ENCODE data around the gene ALKBH1.

ALKBH1 gene

DNA sequence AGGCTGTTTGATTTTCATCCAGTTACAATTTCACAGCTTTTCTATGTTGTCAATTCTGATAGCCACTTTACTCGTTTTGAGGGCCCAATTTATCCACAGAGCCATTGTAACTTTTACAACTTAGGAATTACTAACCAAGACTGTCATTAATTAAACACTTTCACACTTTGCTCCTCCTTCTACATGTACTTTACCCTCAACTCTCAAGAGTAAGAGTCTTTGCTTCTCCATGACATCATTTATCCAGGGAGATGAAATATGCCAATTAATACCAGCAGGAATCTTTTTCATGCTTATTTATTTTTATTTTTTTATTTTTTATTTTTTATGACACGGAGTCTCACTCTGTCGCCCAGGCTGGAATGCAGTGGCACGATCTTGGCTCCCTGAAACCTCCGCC lies 13.6 kb upstream of the ALKBH1 start:
- no peak for TF ChIP-seq EGR1 (IDR thresholded peaks at IDR 0.05)
- no peak for TF ChIP-seq EP300 (IDR thresholded peaks at IDR 0.05; ENCODE audit: borderline replicate concordance)
- TF ChIP-seq NFIC (IDR thresholded peaks at IDR 0.05) = no peak
- TF ChIP-seq TEAD4 (IDR thresholded peaks at IDR 0.05) = no peak
- TF ChIP-seq YY1 (IDR thresholded peaks at IDR 0.05; ENCODE audit: low read depth) = no peak
- TF ChIP-seq ZBTB7A (IDR thresholded peaks at IDR 0.05; ENCODE audit: low read depth) = no peak
- no peak for TF ChIP-seq TCF12 (IDR thresholded peaks at IDR 0.05; ENCODE audit: low read depth)
- no peak for TF ChIP-seq TAF1 (IDR thresholded peaks at IDR 0.05; ENCODE audit: low read depth)
- no peak for TF ChIP-seq USF1 (IDR thresholded peaks at IDR 0.05)
- TF ChIP-seq FOXM1 (IDR thresholded peaks at IDR 0.05; ENCODE audit: borderline replicate concordance, low read depth) = no peak
- no peak for TF ChIP-seq CREB1 (IDR thresholded peaks at IDR 0.05; ENCODE audit: low read depth)
- no peak for TF ChIP-seq MAX (IDR thresholded peaks at IDR 0.05)
- no peak for TF ChIP-seq REST (IDR thresholded peaks at IDR 0.05; ENCODE audit: low read depth)
- TF ChIP-seq CEBPB (IDR thresholded peaks at IDR 0.05) = no peak
- TF ChIP-seq RAD21 (IDR thresholded peaks at IDR 0.05; ENCODE audit: low read depth) = no peak

- TF ChIP-seq EP300 (IDR thresholded peaks at IDR 0.05; ENCODE audit: borderline replicate concordance) (no peak), TEAD4 (IDR thresholded peaks at IDR 0.05) (no peak), REST (IDR thresholded peaks at IDR 0.05; ENCODE audit: low read depth) (no peak), YY1 (IDR thresholded peaks at IDR 0.05; ENCODE audit: low read depth) (no peak), ZBTB7A (IDR thresholded peaks at IDR 0.05; ENCODE audit: low read depth) (no peak), TCF12 (IDR thresholded peaks at IDR 0.05; ENCODE audit: low read depth) (no peak), RAD21 (IDR thresholded peaks at IDR 0.05; ENCODE audit: low read depth) (no peak), TAF1 (IDR thresholded peaks at IDR 0.05; ENCODE audit: low read depth) (no peak), EGR1 (IDR thresholded peaks at IDR 0.05) (no peak), MAX (IDR thresholded peaks at IDR 0.05) (no peak), CREB1 (IDR thresholded peaks at IDR 0.05; ENCODE audit: low read depth) (no peak)
Observed at GRCh38 chr14:77717608-77718305, 9.9 kb upstream of the ALKBH1 start.

GRCh38 chr14:77714926-77715325 lies 7.1 kb upstream of the ALKBH1 start:
- no peak for TF ChIP-seq ZBTB7A (IDR thresholded peaks at IDR 0.05; ENCODE audit: low read depth)
- TF ChIP-seq NFIC (IDR thresholded peaks at IDR 0.05) = no peak
- no peak for TF ChIP-seq CEBPB (IDR thresholded peaks at IDR 0.05)
- TF ChIP-seq REST (IDR thresholded peaks at IDR 0.05; ENCODE audit: low read depth) = no peak
- no peak for TF ChIP-seq MAX (IDR thresholded peaks at IDR 0.05)
- TF ChIP-seq TCF12 (IDR thresholded peaks at IDR 0.05; ENCODE audit: low read depth) = no peak
- TF ChIP-seq YY1 (IDR thresholded peaks at IDR 0.05; ENCODE audit: low read depth) = no peak
- no peak for TF ChIP-seq RAD21 (IDR thresholded peaks at IDR 0.05; ENCODE audit: low read depth)
- TF ChIP-seq EGR1 (IDR thresholded peaks at IDR 0.05) = no peak
- no peak for TF ChIP-seq TAF1 (IDR thresholded peaks at IDR 0.05; ENCODE audit: low read depth)
- TF ChIP-seq TEAD4 (IDR thresholded peaks at IDR 0.05) = no peak
- no peak for TF ChIP-seq CREB1 (IDR thresholded peaks at IDR 0.05; ENCODE audit: low read depth)
- no peak for TF ChIP-seq USF1 (IDR thresholded peaks at IDR 0.05)
- TF ChIP-seq EP300 (IDR thresholded peaks at IDR 0.05; ENCODE audit: borderline replicate concordance) = no peak
- TF ChIP-seq FOXM1 (IDR thresholded peaks at IDR 0.05; ENCODE audit: borderline replicate concordance, low read depth) = no peak

DNA sequence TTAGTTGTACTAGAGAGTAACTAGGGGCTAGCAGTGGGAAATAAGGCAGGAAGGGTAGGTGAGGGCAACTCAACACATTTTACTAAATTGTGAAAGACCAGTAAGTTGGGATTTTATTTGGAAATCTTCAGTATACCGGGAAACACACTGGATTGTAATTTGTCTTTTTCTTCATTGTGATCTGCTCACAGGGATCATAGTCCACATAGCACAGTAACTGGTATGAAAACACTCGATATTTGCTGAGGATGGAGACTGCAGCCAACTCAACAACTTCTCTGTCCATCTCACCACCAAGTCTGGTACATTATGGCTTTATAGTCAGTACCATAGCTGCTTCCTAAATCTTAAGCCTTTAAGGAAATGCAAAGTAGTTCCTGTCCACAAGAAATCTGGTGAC lies 2.5 kb upstream of the ALKBH1 start:
- TF ChIP-seq NFIC (IDR thresholded peaks at IDR 0.05) (no peak), TCF12 (IDR thresholded peaks at IDR 0.05; ENCODE audit: low read depth) (no peak), EGR1 (IDR thresholded peaks at IDR 0.05) (no peak), YY1 (IDR thresholded peaks at IDR 0.05; ENCODE audit: low read depth) (no peak), REST (IDR thresholded peaks at IDR 0.05; ENCODE audit: low read depth) (no peak), TAF1 (IDR thresholded peaks at IDR 0.05; ENCODE audit: low read depth) (no peak), USF1 (IDR thresholded peaks at IDR 0.05) (no peak), ZBTB7A (IDR thresholded peaks at IDR 0.05; ENCODE audit: low read depth) (no peak), MAX (IDR thresholded peaks at IDR 0.05) (no peak), FOXM1 (IDR thresholded peaks at IDR 0.05; ENCODE audit: borderline replicate concordance, low read depth) (no peak), CEBPB (IDR thresholded peaks at IDR 0.05) (no peak), TEAD4 (IDR thresholded peaks at IDR 0.05) (no peak), EP300 (IDR thresholded peaks at IDR 0.05; ENCODE audit: borderline replicate concordance) (no peak), RAD21 (IDR thresholded peaks at IDR 0.05; ENCODE audit: low read depth) (no peak), CREB1 (IDR thresholded peaks at IDR 0.05; ENCODE audit: low read depth) (no peak)
